Stomach (tissue), 19 donors: ENCODE measurements around the gene GATAD1. TPM values are rescaled to one million over a fixed set of nuclear protein-coding genes. Genes with fewer than 3 reads are reported as not detected.

ENCODE experiments used
- DNase-seq, 2 donors: peaks; one replicate each; pipeline versions ENCODE4 v3.0.0 to v3.0.0-alpha.2; 2013 to 2019
- H3K27ac ChIP-seq, 5 donors: fragments of 200-600 bp in 4 of 5; sonication (generic) in 4 of 5; one replicate each; pipeline ENCODE4 v1.5.1; 2013 to 2019; ENCODE audit warnings: mild to moderate bottlenecking in 1 of 5, moderate library complexity in 1 of 5
- H3K27me3 ChIP-seq, 3 donors: fragments of 200-600 bp; sonication (generic); one replicate each; pipeline ENCODE4 v1.5.1; 2017 to 2019; ENCODE audit warnings: mixed run types in 1 of 3
- H3K36me3 ChIP-seq, 4 donors: fragments of 200-600 bp; sonication (generic); 1 replicate in 3 of 4; 2 replicates in 1 of 4; pipeline ENCODE4 v1.5.1; 2016 to 2019
- H3K4me1 ChIP-seq, 4 donors: fragments of 200-600 bp; sonication (generic); one replicate each; pipeline ENCODE4 v1.5.1; 2016 to 2019
- H3K4me3 ChIP-seq, 4 donors: fragments of 200-600 bp; sonication (generic) in 3 of 4; one replicate each; pipeline ENCODE4 v1.5.1; 2016 to 2019; ENCODE audit warnings: mild to moderate bottlenecking in 1 of 4
- H3K9me3 ChIP-seq, 4 donors: fragments of 200-600 bp; sonication (generic); one replicate each; pipeline ENCODE4 v1.5.1; 2016 to 2019
- EP300 ChIP-seq: sonication (generic); formaldehyde crosslinking; IDR thresholded peaks from one replicate; pipeline ENCODE4 v1.6.1; 2017; ENCODE audit warnings: antibody characterized with exemption
- POLR2A ChIP-seq, 4 donors: fragments of 450-650 bp; IDR thresholded peaks; one replicate each; pipeline ENCODE4 v1.6.1; 2016; ENCODE audit warnings: antibody characterized with exemption in 4 of 4, control low read depth in 2 of 4, mild to moderate bottlenecking in 1 of 4, moderate library complexity in 1 of 4
- POLR2AphosphoS5 ChIP-seq, 3 donors: sonication (generic); formaldehyde crosslinking; IDR thresholded peaks; one replicate each; pipeline ENCODE4 v1.6.1; 2016; ENCODE audit warnings: antibody characterized with exemption in 3 of 3
- WGBS, 5 donors: extraction: QIAGEN DNeasy Blood & Tissue Kit in 3 of 5; methylation state at CpG; one replicate each; pipeline versions ENCODE4 v1.1.5 to v1.1.7; 2013 to 2018; 5-methylcytosine and 5-hydroxymethylcytosine counted together
- intact Hi-C: fragments of 100-400 bp; cut with DNase I; formaldehyde crosslinking; loops from one replicate; pipeline ENCODE4 v1.15.1; 2023; ENCODE audit warnings: low total_unique reads
- long read RNA-seq, 10 donors: transcript quantifications; one replicate each; lab custom pipeline, GENCODE V29; 2026
- polyA plus RNA-seq, 3 donors: library from polyadenylated mRNA; stranded (reverse); fragments of 200-250 nt; gene quantifications; one replicate each; pipeline ENCODE4 v1.2.3, GENCODE V29; 2013
- total RNA-seq, 5 donors: library from RNA; depleted of rRNA; stranded (reverse); fragments of >200 nt; gene quantifications; one replicate each; pipeline versions ENCODE4 v1.1.0 to v1.2.3, GENCODE V29; 2014 to 2016
- TF ChIP-seq, protein P1 (sequence below), 7 experiments: fragments of 450-650 bp in 4 of 7; fragments of 200-600 bp in 3 of 7; sonication (generic) in 3 of 7; IDR thresholded peaks; one replicate each; pipeline ENCODE4 v1.5.1; 2016 to 2019; ENCODE audit warnings: antibody characterized with exemption in 7 of 7, control low read depth in 2 of 7, mild to moderate bottlenecking in 1 of 7
- donor health status: healthy with polysubstance abuse.
- donor health status: Bipolar disorder and iron deficiency.
- donor health status: healthy.

The GATAD1 gene, protein sequence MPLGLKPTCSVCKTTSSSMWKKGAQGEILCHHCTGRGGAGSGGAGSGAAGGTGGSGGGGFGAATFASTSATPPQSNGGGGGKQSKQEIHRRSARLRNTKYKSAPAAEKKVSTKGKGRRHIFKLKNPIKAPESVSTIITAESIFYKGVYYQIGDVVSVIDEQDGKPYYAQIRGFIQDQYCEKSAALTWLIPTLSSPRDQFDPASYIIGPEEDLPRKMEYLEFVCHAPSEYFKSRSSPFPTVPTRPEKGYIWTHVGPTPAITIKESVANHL
- 100 to 1,000 TPM in 1 of 5 donors, 10 to 100 TPM in 4; 15.8 to 156 (median 69.1) TPM for total RNA-seq
- polyA plus RNA-seq, result 10 to 100 TPM; 11.5 to 20.3 (median 14.5) TPM
- long read RNA-seq, donor 1, partial matches to known transcripts, result 0 of 6 reads
- long read RNA-seq, donor 1, other reads (novel, unspliced or antisense), result 0 of 6 reads
- long read RNA-seq, donor 2, partial matches to known transcripts, result 0 of 7 reads
- long read RNA-seq, donor 2, other reads (novel, unspliced or antisense), result 0 of 7 reads
- long read RNA-seq, donor 3, partial matches to known transcripts, result 0 of 5 reads
- long read RNA-seq, donor 3, other reads (novel, unspliced or antisense), result 0 of 5 reads
- long read RNA-seq, donor 4, result 0 reads
- long read RNA-seq, donor 5, transcript GATAD1-201 (5 exons, 3,962 nt), result major isoform, 7 of 9 reads
- long read RNA-seq, donor 5, partial matches to known transcripts, result 0 of 9 reads
- long read RNA-seq, donor 5, other reads (novel, unspliced or antisense), result 0 of 9 reads
- long read RNA-seq, donor 6, transcript GATAD1-203 (3 exons, 2,017 nt), result minor isoform, 5 of 24 reads
- long read RNA-seq, donor 6, transcript GATAD1-201 (5 exons, 3,962 nt), result major isoform, 15 of 24 reads
- long read RNA-seq, donor 6, partial matches to known transcripts, result 0 of 24 reads
- long read RNA-seq, donor 6, other reads (novel, unspliced or antisense), result 0 of 24 reads
- long read RNA-seq, donor 7, partial matches to known transcripts, result 0 of 3 reads
- long read RNA-seq, donor 7, other reads (novel, unspliced or antisense), result 0 of 3 reads
- long read RNA-seq, donor 8, transcript GATAD1-203 (3 exons, 2,017 nt), result major isoform, 8 of 14 reads
- long read RNA-seq, donor 8, partial matches to known transcripts, result 0 of 14 reads
- long read RNA-seq, donor 8, other reads (novel, unspliced or antisense), result 0 of 14 reads
- long read RNA-seq, donor 9, partial matches to known transcripts, result 0 of 7 reads
- long read RNA-seq, donor 9, other reads (novel, unspliced or antisense), result 0 of 7 reads
- long read RNA-seq, donor 10, partial matches to known transcripts, result 0 of 8 reads
- long read RNA-seq, donor 10, other reads (novel, unspliced or antisense), result 0 of 8 reads

DNA sequence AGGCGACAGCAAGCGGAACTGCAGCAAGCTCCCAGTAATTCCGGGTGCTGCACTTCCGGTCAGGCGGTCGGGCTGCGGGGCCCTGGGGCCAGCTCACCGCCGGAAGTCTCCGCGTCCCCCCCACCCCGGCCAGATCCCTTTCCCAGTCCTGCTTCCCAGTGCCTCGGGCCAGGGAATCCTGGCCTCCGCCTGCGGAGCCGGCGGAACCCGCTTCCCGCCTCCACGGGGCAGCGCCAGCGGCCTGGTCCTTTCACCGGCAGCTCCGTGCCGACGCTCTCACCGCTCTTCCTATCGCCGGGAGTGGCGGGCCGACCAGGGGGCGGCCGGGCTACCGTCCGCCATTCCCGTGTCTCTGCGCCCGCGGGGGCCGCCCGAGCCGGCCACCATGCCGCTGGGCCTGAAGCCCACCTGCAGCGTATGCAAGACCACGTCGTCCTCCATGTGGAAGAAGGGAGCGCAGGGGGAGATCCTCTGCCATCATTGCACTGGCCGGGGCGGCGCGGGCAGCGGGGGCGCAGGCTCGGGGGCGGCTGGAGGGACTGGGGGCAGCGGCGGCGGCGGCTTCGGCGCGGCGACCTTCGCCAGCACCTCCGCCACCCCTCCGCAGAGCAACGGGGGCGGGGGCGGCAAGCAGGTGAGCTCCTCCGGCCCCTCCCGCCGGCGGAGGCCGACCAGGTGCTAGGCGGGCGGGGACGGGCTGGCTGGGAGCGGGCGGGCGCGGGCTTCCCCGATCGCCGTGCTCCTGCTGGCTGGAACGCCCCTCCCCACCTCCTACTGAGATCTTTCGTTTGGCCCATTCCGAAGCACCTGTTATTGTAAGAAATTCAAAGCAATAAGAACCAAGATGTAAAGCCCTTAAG, at the start of gene GATAD1:
Gene GATAD1 (plus strand): TSS at position 138 of the 860 bp plus-strand sequence. CDS start 248 bp downstream, at position 386.
- H3K4me3 ChIP-seq, result peak within 1 kb of the TSS; percentile 90 to 100 (median 98)
- no peaks in the 10 kb centered on the region for H3K9me3 ChIP-seq
- H3K36me3 ChIP-seq, result peaks cover 18 to 33% (median 31%) of the 10 kb centered on the region in 4 donors
- 0 to 1% (median 1%) methylated on average over 55 to 87 of the region's 87 CpGs for WGBS, 5 donors
- DNase-seq, result peak; percentile 92 to 97
- H3K27ac ChIP-seq, result peak within 1 kb of the TSS; percentile 98 to 99 (median 98)
- H3K4me1 ChIP-seq, result peaks cover 0 to 39% (median 20%) of the 10 kb centered on the region in 4 donors
- intact Hi-C loops, result no loop called here
- TF ChIP-seq, protein P1, sequence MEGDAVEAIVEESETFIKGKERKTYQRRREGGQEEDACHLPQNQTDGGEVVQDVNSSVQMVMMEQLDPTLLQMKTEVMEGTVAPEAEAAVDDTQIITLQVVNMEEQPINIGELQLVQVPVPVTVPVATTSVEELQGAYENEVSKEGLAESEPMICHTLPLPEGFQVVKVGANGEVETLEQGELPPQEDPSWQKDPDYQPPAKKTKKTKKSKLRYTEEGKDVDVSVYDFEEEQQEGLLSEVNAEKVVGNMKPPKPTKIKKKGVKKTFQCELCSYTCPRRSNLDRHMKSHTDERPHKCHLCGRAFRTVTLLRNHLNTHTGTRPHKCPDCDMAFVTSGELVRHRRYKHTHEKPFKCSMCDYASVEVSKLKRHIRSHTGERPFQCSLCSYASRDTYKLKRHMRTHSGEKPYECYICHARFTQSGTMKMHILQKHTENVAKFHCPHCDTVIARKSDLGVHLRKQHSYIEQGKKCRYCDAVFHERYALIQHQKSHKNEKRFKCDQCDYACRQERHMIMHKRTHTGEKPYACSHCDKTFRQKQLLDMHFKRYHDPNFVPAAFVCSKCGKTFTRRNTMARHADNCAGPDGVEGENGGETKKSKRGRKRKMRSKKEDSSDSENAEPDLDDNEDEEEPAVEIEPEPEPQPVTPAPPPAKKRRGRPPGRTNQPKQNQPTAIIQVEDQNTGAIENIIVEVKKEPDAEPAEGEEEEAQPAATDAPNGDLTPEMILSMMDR (IDR thresholded peaks at IDR 0.05), result peak in 4 of 7 experiments; percentile 90 to 97 (median 96)
- TF ChIP-seq EP300 (no peak), POLR2AphosphoS5 (IDR thresholded peaks at IDR 0.05) (peak; percentile 46 to 87 (median 81)), POLR2A (IDR thresholded peaks at IDR 0.05) (peak in 2 of 4 donors; percentile 9 to 39)
- no peaks in the 10 kb centered on the region for H3K27me3 ChIP-seq

DNA sequence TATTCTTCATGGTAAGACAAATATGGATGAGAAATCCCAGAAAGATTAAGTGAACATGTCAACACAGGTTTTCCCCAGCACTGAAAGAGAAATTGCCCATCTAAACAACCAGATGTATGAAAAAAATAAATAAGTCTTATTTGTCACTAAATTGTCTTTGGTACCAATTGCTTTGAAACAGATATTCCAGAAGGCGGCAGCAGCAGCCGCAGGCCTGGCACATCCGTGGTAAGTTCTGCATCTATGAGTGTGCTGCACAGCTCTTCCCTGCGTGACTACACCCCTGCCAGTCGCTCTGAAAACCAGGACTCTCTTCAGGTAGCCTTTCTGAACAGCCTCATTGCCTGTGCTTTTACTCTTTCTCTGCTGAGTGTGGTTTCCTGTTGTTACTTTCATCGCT, 49.7 kb upstream of the GATAD1 start:
- Histone ChIP-seq H3K4me1 (no peaks in the 10 kb centered on the region), H3K9me3 (no peaks in the 10 kb centered on the region), H3K27ac (no peak overlapping the region), H3K36me3 (peaks cover 25 to 58% (median 55%) of the 10 kb centered on the region in 4 donors), H3K27me3 (no peaks in the 10 kb centered on the region), H3K4me3 (no peak overlapping the region)
- WGBS, 5 donors, result 91 to 96% (median 94%) methylated on average over 6 of the region's 6 CpGs
- TF ChIP-seq POLR2A (IDR thresholded peaks at IDR 0.05), result no peak
- TF ChIP-seq, protein P1 (IDR thresholded peaks at IDR 0.05), result no peak
- TF ChIP-seq EP300, result no peak
- TF ChIP-seq POLR2AphosphoS5 (IDR thresholded peaks at IDR 0.05), result no peak
- intact Hi-C loops, result no loop called here
- no peak for DNase-seq

DNA sequence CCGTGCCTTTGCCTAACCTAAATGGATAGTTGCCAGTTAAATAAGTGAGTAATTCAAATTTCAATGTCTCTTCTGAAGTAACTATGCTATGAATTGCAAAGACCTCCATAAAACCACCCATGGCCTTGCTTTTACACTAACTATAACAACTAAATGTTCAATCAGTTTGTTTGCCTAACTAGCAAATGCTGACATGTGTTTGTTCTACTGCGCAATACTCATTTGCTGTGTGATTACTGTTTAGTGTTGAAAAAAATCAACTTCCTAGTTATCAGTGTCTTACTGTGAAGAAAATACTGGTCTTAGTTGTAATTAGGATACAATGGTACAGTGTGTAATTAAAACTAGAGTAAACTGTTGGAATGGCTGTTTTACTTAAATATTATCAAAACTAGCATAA, 47.3 kb upstream of the GATAD1 start:
- no peak for DNase-seq
- H3K4me1 ChIP-seq, result no peaks in the 10 kb centered on the region
- H3K4me3 ChIP-seq, result no peak overlapping the region
- TF ChIP-seq, protein P1 (IDR thresholded peaks at IDR 0.05), result no peak
- TF ChIP-seq EP300 (no peak), POLR2A (IDR thresholded peaks at IDR 0.05) (no peak), POLR2AphosphoS5 (IDR thresholded peaks at IDR 0.05) (no peak)
- no peaks in the 10 kb centered on the region for H3K27me3 ChIP-seq
- intact Hi-C loops, result no loop called here
- peaks cover 25 to 58% (median 55%) of the 10 kb centered on the region in 4 donors for H3K36me3 ChIP-seq
- H3K9me3 ChIP-seq, result no peaks in the 10 kb centered on the region
- WGBS, 5 donors, result 89 to 95% (median 90%) methylated on average over 2 of the region's 2 CpGs
- H3K27ac ChIP-seq, result no peak overlapping the region
